ENCODE results near the gene AATF.

AATF gene

DNA sequence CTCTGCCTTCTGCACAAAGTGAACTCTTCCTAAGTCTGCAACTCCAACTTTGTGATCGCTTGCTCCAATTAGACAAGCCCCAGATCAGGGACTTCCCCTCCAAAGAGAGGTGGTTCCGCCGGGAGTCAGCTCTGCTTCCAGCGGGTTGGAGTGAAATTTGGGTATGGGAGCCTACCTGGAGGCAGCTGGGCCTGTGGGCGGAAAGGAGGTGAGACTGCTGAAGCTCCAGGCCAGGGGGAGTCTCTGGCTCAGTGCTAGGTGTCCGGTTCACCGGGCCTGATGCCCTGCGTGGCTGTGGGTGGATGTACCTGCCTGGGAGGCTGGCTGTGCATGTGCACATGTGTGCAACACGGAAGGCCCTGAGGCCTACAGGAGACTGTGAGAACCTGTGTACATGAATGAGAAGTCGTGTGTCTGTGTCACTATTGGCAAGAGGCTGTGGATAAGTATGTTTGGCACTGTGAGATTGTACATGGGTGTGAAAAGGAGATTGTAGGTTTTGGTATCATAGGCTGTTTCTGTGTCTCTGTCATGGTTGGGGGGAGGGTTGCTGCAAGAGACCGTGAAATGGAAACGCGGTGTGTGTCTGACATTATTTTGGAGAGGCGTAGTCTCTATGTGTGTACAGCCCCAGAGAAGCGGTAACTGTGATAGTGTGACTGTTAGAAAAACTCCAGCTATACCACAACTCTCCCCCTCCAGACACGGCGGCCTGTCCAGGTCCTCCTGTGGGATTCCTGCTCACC, 7.3 kb upstream of the AATF start:
- DNase-seq (ENCODE audit: low read depth in 1 of 2, low spot score in 1 of 2) = no peak

DNA sequence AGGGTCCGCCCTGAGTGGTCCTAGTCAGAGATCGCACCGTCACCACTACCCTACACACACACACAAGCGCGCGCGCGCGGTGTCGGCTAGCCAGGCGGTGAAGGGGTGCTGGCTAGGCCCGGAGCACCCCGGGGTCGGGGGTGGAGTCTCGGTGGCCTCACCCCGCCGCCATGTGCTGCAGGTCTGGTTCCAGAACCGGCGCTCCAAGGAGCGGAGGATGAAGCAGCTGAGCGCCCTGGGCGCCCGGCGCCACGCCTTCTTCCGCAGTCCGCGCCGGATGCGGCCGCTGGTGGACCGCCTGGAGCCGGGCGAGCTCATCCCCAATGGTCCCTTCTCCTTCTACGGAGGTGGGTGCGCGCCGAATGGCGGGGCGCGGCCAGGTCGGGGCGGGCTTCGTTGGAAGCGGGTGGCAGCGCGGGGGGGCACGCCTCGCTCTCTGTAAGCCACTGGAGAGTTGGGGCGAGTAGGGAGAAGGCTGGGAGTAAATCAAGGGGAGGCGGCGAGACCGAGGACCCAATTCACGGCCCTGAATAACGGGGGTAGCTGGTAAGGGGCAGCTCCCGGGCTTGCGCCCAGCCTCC, 6.6 kb upstream of the AATF start:
- DNase-seq (ENCODE audit: low read depth in 1 of 2, low spot score in 1 of 2) = no peak

DNA sequence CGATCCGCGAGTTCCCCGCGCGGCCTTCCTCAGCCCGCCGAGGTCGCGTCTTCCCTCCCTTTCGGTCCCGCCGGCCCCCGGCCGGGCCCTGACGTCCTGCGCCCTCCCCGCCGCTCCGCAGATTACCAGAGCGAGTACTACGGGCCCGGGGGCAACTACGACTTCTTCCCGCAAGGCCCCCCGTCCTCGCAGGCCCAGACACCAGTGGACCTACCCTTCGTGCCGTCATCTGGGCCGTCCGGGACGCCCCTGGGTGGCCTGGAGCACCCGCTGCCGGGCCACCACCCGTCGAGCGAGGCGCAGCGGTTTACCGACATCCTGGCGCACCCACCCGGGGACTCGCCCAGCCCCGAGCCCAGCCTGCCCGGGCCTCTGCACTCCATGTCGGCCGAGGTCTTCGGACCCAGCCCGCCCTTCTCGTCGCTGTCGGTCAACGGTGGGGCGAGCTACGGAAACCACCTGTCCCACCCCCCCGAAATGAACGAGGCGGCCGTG, 6.1 kb upstream of the AATF start:
- DNase-seq (ENCODE audit: low read depth in 1 of 2, low spot score in 1 of 2) = no peak

DNA sequence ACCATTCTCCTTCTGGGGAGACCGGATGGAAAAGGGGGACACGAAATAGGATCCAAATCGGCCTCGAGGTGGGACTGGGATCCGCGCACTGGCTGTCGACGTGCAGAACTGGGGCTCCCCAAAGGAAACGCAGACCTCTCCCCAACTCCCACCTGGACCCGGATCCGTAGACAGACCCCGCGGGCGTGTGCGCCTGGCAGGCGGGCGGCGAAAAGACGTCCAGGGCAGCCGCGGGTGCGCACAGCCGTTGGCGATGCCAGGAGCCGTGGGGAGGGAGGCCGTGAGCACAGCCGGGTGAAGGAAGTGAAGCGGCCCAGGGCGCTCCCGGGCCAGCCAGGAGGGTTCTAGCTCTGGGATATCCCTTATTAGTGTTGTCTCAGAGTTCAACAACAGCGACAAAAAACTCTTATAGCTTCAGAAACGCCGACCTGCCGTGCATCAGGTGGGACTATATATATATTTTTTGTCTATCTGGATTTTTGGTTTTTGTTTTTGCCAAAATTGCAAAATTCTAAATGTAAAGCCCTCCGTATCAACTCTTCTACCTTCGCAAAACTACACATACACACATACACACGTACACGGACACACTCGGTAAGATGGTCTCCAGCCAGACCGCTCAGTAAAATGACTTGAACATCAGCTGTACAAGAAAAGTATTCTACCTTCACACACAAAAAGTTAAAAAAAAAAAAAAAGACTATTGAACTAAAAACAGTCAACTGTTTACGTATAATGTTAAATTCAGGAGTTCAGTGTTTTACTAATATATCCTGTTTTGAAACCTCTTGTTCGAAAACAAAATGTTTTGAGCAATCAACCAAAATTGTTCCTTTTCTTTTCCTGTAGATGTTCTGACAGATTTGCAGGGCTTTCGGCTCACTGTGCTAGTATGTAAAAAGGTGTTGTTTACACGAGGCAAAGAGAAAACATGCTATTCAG, 5.2 kb upstream of the AATF start:
- no peak for DNase-seq (ENCODE audit: low read depth in 1 of 2, low spot score in 1 of 2)

DNA sequence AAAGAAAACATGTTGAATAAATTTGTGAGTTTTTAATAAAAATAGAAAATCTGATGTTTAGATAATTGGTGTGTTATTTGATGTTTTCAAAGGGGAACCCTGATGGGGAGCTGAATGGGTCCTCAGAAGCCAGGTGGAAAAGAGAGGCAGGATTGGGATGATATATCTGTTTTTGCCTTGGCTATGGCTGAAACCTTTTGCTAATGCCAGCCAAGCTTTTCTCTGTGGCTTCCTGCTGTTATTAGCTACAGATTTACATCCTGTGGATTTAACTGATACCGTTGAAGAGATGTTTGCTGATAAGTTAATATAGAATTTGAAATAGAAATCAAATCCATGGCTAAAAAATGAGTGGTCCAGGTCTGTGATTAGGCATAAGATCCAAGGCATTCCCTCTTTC, 4.2 kb upstream of the AATF start:
- DNase-seq (ENCODE audit: low read depth in 1 of 2, low spot score in 1 of 2) = no peak

DNA sequence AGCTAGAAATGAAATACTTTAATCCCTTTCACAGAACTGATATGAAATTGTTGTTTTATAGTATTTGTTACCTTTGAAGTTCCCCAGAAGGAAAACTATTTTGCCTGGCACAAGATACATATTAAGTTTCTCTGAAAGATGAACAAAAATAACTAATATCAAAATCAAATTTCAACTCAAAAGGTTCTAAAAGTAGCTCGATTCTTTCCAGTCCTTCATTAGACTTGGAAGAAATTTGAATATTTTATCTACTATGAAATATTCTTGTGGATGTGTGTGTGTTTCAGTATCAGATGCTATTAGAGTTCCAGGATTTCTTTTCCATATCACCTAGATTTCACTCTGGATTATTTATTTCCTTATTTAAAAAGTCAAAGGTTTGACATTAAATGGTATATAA, 3.6 kb upstream of the AATF start:
- no peak for DNase-seq (ENCODE audit: low read depth in 1 of 2, low spot score in 1 of 2)

DNA sequence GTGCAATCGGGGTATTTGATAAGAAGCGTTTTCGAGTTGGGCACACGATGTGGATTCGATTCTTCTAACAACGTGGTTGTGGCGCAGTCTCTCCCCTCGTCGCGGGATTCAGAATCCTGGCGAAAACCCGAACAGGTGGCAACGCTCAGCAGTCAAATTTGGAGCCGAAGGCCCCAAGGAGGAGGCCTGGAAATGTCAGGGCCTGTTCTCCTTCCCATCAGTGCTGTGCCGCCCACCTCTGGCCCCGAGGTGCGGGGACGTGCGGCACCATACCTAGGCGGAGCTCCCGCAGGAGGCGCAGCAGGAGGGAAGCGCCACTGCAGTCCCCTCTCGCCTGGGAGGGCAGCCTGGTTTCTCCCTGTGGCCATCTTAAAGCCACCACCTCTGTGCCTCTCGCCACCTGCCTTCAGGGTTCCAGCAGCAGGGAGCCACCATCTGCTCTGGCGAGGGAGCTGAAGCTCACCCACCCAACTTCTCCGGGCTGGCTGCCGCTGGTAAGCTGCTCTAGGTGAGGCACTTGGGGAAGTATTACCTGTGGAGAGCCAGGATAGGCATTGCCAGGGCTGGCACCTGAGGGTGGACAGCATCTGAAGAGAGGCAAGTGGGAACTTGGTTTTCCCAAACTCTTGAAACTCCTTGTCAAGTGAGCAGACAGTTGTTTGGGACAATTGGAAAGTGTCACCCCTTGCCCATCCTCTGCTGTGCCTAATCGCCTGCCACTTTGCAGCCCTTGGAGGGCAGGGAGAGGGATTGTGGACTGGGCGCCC, 2.6 kb upstream of the AATF start:
- no peak for DNase-seq (ENCODE audit: low read depth in 1 of 2, low spot score in 1 of 2)

DNA sequence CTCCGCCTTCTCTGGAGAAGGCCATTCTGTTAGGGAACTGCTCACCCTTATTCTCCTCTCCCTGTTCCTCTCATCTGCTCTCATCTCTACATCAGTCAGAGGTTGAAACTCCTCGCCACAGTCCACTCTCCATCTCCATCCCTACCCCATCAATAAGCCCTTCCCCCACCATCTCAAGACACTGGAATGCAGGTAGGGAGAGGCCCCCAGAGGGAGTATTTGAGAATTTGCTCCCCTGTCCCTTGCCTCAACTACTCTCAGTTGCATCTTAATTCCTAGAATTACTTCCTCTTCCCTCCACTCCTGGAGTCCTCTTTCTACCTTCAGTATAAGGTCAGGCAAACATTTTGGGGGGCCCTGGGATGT, 2.0 kb upstream of the AATF start:
- DNase-seq (ENCODE audit: low read depth in 1 of 2, low spot score in 1 of 2) = no peak

DNA sequence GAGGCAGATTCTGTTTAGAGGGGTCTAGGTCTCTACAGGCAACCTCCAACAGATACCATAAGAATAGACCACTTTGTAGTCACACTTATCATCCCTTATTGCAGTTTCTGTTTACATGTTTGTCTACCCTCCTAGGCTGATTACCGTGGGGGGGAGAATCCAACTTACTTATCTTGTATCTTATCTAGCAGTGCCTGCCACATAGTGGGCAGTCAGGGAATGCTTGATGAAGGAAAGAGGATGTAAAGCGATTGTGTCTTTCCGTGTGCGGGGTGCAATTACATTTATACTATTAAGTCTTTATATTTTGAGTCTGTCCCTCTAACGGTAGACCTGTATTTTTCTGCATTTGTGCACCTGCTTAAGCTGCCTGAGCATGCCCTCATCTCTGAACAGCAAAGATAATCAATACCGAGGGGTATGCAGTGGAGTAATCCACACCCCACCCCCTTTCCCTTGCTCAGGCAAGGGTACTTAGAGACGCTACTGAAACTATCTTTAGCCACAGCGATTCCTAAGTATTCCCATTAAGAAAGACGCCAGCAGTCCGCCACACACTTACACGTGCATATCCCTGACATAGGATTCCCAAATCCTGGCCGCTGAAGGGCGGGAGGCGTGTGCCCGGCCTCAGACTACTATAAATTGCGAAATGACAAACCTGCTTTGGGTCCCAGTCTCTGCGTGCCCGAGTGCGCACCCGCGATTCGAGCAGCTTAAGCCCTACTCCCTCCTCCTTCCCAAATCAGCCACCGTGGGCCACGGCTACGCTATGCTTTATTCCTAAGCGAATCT, 635 bp upstream of the AATF start:
- no peak for DNase-seq (ENCODE audit: low read depth in 1 of 2, low spot score in 1 of 2)

DNA sequence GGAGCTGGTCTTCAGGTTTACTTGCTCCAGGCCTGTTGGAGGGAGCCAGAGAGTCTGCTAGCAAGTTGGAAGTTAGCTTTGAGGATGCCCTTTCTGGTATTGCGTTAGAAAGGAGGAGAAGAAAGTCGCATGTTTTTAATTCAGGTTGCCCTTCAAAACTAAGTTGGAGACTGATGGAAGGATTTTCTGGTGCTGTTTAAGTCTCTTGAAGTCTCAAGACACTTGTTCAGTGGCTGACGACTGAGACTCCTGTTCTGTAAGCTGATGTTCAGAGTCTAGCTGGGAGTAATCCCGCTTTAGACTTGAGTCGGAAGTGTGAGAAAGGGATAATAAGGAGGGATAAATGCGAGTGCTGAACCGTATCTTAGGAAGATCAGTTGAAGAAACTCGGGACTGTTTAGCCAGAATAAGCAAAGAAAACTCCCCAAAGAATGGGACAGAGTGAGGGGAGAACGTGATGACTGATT, 740 bp downstream of the AATF start:
- no peak for DNase-seq (ENCODE audit: low read depth in 1 of 2, low spot score in 1 of 2)

DNA sequence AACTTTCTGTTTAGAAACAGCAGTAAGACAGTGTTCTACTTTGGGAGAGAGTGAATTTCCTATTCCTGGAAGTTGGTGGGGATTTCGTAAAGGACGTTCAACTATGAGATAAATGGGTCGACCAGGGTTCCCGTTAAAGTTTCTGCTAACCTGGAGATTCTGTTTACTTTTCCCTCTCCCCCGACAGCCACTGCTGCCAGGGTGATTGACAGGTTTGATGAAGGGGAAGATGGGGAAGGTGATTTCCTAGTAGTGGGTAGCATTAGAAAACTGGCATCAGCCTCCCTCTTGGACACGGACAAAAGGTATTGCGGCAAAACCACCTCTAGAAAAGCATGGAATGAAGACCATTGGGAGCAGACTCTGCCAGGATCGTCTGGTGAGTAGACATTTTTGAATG, 1.3 kb downstream of the AATF start:
- no peak for DNase-seq (ENCODE audit: low read depth in 1 of 2, low spot score in 1 of 2)

DNA sequence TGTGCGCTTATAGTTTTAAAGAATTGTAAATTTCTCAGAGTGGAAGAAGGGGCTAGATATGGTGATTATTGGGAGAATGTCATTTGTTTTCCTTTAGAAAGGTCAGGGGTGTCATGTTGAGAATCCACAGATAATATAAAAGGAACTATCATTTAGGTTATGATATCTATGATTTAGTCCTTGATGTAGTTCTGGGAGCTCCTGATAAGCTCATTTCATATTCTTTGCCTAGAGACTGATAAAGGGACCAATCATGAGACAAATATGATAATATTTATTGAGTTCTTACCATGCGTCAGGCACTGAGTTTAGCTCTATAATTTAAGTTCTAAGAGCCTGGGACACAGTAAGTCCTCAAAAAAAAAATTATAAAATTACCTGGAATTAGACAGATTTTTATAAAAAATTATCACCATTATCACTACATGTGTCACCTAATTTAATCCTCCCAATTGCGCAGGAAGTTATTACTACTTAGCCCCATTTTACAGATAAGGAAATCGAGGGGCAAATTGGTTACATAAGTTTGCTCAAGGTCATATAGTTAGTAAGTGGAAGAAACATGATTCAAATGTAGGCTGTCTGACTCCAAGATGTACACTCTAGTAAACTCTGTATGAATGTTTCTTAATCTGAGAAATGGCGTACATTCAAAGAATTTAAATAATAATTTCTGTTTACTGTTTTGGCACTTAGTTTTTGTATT, 2.5 kb downstream of the AATF start:
- no peak for DNase-seq (ENCODE audit: low read depth in 1 of 2, low spot score in 1 of 2)

DNA sequence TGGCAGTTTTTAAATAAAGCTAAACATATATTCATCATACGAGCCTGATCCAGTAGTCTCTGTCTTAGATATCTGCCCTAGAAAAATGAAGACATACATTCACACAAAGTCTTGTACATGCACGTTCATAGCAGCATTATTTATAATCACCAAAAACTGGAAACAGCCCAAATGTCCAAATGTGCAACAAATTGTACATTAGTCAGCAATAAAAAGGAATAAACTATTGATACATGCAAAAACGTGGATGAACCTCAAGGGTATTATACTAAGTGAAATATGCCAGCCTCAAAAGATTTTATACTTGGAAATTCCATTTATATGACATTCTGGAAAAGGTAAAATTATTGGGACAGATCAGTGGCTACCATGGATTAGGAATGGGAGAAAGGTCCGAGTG, 22.8 kb downstream of the AATF start:
- no peak for DNase-seq (ENCODE audit: low read depth in 1 of 2, low spot score in 1 of 2)

DNA sequence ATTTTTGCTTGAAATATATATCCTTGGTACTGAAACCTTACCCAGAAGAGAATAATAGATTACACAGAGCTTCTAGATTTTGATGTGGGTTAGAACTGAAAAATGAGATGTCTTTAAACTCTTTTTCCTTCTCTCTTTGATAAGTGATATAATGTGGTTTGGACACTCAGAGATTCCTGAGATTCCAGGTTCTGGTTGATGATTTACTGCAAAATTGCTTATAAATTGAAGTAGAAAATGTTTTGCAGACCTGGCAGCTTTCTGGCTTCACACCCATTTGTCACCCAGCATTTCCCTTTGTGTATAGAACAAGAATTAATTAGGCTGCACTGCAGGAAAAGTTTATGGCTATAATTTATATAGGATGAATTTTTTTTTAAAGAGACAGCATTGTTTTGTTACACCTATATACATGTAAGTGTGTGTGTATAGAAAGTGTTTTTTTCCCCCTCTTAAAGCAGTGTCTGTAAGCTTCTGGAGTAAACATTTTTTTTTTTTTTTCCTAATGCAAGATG, 23.5 kb downstream of the AATF start:
- DNase-seq (ENCODE audit: low read depth in 1 of 2, low spot score in 1 of 2) = no peak

DNA sequence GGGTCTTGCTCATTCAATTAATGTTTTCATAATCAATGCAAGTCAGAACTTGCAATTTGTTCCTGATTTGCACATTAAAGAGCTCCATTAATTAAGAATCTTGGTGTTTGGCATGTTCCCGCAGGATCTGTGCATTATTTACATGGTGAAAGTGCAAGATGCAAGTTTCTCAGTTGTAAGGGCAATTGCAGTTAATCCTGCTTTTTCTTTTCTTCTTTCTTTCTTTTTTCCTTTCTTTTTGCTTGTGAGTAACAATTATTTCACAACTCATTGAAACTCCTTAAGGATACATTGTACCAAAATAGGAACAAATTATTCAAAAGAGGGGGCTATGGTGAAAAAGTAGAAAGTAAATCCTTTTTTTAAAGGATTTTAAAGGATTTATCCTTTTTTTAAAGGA, 24.2 kb downstream of the AATF start:
- no peak for DNase-seq (ENCODE audit: low read depth in 1 of 2, low spot score in 1 of 2)

DNA sequence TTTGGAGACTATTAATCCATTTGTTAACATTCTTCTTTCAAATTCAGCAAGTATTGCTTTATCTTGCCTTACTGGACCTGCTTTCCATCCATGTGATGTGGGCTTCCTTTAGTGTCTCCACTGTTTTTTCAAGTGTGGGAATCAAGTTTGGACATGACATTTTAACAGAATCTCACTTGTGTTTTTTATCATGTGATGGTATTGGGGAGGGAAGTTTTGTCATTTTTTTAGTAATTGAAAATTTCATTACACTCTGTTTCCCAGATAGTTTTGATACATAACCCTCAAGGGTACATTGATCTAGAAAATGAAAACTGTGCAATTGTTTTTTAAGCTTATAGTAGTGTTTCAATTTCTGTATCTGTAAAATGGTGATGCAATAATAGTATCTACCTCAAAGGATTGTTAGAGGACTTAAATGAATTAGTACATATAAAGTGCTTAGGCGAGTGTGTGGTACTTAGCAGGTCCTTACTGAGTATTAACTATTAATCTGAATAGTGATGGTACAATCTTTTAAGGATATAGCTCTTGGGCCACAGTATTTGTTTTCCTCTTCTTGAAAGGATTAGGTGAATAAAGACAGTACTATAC, 27.3 kb downstream of the AATF start:
- no peak for DNase-seq (ENCODE audit: low read depth in 1 of 2, low spot score in 1 of 2)

DNA sequence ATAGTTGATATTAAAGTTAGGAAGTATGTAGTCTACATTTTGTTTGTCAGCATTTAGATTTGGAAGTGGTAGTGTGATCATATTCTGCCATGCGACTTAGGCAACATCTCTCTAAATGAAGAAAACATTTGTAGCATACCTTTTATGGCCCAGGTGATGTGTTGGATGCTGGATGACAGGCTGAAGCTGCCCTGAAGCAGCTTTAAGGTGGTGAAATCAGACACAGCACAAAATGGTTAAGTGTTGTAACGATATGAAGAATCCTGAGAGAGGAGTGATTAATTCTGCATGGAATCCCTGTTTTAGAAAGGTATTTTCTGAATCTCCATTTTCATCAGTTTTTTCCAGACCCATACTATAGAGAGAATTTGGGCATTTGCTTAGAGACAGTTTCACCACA, 28.3 kb downstream of the AATF start:
- DNase-seq (ENCODE audit: low read depth in 1 of 2, low spot score in 1 of 2) = no peak

DNA sequence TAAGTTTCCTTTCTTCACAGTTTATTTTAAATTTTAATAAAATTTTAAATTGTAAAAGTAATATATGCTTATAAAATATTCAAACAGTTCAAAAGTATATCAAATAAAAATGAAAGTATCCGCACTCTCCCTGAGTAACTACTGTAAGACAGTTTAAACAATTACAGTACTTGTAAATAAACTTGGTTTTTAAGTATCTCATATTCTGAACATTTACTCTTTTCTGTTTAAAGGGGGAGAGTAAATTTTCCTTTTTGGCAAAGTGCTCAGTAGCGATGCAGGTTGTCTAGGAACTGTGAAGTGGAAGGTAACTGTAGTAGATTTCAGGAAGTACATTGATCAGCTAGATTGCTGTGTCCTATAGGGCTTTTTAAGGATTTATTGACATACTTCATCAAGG, 28.8 kb downstream of the AATF start:
- DNase-seq (ENCODE audit: low read depth in 1 of 2, low spot score in 1 of 2) = no peak
